ENCODE measurements around the gene DYRK3. TPM values are rescaled to one million over a fixed set of nuclear protein-coding genes. Genes with fewer than 3 reads are reported as not detected.

Gene DYRK3
- total and polyA plus RNA-seq, 9 of the 15 experiments (the other 6 are each of a cell fraction or from before 2014, with no cell fraction given): 4.5 to 33.7 (median 25.7) TPM

DNA sequence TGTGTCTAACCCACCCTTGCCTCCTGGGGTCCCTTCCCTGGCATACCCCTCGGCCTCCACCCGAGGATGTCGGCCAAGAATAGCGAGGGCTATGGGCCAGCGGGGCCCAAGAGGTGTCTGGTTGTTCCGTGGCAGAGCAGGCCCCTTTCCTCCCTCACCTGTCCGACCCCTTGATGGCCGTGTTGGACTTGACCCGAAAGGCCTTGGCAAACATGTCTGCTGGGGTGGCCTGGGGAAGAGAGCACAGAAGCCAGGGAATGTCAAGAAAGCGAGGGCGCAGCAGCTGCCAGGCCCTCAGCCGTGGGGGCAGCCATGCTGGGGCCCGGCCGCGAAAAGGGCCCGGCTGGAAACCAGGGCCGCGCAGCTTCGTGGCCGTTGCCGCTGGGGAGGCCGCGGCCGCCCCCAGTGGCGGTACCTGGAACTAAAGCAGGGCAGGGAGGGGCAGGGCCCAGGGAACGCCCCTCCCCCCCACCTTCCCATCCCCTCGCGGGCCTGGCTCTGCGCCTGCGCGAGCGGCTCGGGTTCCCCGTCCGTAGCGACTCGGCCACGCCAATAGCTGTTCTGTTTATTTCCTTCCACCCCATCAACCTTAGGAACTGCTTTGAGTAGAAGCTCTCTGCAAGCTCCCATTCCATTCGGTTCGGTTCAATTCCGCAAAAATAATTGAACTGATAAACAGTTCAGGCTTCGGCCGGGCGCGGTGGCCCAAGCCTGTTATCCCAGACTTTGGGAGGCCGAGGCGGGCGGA lies 23.0 kb upstream of the DYRK3 start, which contains the start of gene EIF2D (continued):
- TF ChIP-seq BRCA1 (IDR thresholded peaks at IDR 0.05): no peak
- TF ChIP-seq BRCA1 (CRISPR knock-in tag; IDR thresholded peaks at IDR 0.05): no peak
- peak; percentile 99 for TF ChIP-seq GTF2E2 (tag; IDR thresholded peaks at IDR 0.05)
- TF ChIP-seq, protein P1, sequence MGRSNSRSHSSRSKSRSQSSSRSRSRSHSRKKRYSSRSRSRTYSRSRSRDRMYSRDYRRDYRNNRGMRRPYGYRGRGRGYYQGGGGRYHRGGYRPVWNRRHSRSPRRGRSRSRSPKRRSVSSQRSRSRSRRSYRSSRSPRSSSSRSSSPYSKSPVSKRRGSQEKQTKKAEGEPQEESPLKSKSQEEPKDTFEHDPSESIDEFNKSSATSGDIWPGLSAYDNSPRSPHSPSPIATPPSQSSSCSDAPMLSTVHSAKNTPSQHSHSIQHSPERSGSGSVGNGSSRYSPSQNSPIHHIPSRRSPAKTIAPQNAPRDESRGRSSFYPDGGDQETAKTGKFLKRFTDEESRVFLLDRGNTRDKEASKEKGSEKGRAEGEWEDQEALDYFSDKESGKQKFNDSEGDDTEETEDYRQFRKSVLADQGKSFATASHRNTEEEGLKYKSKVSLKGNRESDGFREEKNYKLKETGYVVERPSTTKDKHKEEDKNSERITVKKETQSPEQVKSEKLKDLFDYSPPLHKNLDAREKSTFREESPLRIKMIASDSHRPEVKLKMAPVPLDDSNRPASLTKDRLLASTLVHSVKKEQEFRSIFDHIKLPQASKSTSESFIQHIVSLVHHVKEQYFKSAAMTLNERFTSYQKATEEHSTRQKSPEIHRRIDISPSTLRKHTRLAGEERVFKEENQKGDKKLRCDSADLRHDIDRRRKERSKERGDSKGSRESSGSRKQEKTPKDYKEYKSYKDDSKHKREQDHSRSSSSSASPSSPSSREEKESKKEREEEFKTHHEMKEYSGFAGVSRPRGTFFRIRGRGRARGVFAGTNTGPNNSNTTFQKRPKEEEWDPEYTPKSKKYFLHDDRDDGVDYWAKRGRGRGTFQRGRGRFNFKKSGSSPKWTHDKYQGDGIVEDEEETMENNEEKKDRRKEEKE (IDR thresholded peaks at IDR 0.05; ENCODE audit: borderline replicate concordance in 1 of 2, control insufficient read depth in 1 of 2, low read depth in 2 of 2, low read length in 1 of 2): peak in 1 of 2 experiments; percentile 99; a peak in 2 of 4 replicates
- peak; percentile 95 for TF ChIP-seq POLR2B (IDR thresholded peaks at IDR 0.05; ENCODE audit: low read depth, partially characterized antibody)
- peak in 1 of 2 experiments; percentile 82; a peak in 1 of 4 replicates for TF ChIP-seq CSDE1 (IDR thresholded peaks at IDR 0.05)
- TF ChIP-seq ZNF695 (CRISPR knock-in tag; IDR thresholded peaks at IDR 0.05): no peak
- TF ChIP-seq NFXL1 (CRISPR knock-in tag; IDR thresholded peaks at IDR 0.05): no peak
- no peak for TF ChIP-seq PTRF (tag; IDR thresholded peaks at IDR 0.05)
- peak; percentile 7; the same call in 1 of the 2 replicates for TF ChIP-seq ELF4 (CRISPR knock-in tag; IDR thresholded peaks at IDR 0.05)
- peak; percentile 100 for TF ChIP-seq POLR2G (IDR thresholded peaks at IDR 0.05; ENCODE audit: low read depth, low read length)
- peak; percentile 67 for TF ChIP-seq RBM39 (optimal IDR thresholded peaks at IDR 0.05; ENCODE audit: low read depth, low read length)
- TF ChIP-seq, protein P2, sequence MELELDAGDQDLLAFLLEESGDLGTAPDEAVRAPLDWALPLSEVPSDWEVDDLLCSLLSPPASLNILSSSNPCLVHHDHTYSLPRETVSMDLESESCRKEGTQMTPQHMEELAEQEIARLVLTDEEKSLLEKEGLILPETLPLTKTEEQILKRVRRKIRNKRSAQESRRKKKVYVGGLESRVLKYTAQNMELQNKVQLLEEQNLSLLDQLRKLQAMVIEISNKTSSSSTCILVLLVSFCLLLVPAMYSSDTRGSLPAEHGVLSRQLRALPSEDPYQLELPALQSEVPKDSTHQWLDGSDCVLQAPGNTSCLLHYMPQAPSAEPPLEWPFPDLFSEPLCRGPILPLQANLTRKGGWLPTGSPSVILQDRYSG (tag; conservative IDR thresholded peaks at IDR 0.05; ENCODE audit: low read depth): peak; percentile 73; the same call in 1 of the 2 replicates
- no peak for TF ChIP-seq ZSCAN32 (CRISPR knock-in tag; IDR thresholded peaks at IDR 0.05)
- no peak for TF ChIP-seq MTA2 (IDR thresholded peaks at IDR 0.05; ENCODE audit: low read depth)
- TF ChIP-seq SMARCA4 (IDR thresholded peaks at IDR 0.05): no peak
- TF ChIP-seq, protein P3, sequence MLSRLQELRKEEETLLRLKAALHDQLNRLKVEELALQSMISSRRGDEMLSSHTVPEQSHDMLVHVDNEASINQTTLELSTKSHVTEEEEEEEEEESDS (CRISPR knock-in tag; IDR thresholded peaks at IDR 0.05): no peak
- TF ChIP-seq GABPA (tag; conservative IDR thresholded peaks at IDR 0.05; ENCODE audit: low read depth): peak; percentile 91
- no peak for TF ChIP-seq SMARCA5 (IDR thresholded peaks at IDR 0.05)
- peak; percentile 85 for TF ChIP-seq ZNF232 (CRISPR knock-in tag; IDR thresholded peaks at IDR 0.05)
- TF ChIP-seq, protein P4, sequence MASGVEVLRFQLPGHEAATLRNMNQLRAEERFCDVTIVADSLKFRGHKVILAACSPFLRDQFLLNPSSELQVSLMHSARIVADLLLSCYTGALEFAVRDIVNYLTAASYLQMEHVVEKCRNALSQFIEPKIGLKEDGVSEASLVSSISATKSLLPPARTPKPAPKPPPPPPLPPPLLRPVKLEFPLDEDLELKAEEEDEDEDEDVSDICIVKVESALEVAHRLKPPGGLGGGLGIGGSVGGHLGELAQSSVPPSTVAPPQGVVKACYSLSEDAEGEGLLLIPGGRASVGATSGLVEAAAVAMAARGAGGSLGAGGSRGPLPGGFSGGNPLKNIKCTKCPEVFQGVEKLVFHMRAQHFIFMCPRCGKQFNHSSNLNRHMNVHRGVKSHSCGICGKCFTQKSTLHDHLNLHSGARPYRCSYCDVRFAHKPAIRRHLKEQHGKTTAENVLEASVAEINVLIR (CRISPR knock-in tag; IDR thresholded peaks at IDR 0.05): peak; percentile 51; the same call in 1 of the 2 replicates
- TF ChIP-seq, protein P5, sequence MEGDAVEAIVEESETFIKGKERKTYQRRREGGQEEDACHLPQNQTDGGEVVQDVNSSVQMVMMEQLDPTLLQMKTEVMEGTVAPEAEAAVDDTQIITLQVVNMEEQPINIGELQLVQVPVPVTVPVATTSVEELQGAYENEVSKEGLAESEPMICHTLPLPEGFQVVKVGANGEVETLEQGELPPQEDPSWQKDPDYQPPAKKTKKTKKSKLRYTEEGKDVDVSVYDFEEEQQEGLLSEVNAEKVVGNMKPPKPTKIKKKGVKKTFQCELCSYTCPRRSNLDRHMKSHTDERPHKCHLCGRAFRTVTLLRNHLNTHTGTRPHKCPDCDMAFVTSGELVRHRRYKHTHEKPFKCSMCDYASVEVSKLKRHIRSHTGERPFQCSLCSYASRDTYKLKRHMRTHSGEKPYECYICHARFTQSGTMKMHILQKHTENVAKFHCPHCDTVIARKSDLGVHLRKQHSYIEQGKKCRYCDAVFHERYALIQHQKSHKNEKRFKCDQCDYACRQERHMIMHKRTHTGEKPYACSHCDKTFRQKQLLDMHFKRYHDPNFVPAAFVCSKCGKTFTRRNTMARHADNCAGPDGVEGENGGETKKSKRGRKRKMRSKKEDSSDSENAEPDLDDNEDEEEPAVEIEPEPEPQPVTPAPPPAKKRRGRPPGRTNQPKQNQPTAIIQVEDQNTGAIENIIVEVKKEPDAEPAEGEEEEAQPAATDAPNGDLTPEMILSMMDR (IDR thresholded peaks at IDR 0.05 in 2 of 3, conservative IDR thresholded peaks at IDR 0.05 in 1 of 3; ENCODE audit: insufficient read depth in 2 of 3, low read depth in 1 of 3, low read length in 3 of 3): peak; percentile 98 to 99 (median 98)
